Stimulated activated CD4-positive, alpha-beta T cell treated with anti-CD3 and anti-CD28 coated beads, Interleukin-1b, Interleukin-23, amount 100 ng/mL, for 24 hours (primary cell): ENCODE measurements around the gene TAF11L14.

Experiments
- DNase-seq, 4 experiments: peaks; one replicate each; pipeline ENCODE4 v3.0.0-alpha.2; 2020; ENCODE audit warnings: low read depth in 4 of 4, low spot score in 1 of 4

TAF11L14 gene

DNA sequence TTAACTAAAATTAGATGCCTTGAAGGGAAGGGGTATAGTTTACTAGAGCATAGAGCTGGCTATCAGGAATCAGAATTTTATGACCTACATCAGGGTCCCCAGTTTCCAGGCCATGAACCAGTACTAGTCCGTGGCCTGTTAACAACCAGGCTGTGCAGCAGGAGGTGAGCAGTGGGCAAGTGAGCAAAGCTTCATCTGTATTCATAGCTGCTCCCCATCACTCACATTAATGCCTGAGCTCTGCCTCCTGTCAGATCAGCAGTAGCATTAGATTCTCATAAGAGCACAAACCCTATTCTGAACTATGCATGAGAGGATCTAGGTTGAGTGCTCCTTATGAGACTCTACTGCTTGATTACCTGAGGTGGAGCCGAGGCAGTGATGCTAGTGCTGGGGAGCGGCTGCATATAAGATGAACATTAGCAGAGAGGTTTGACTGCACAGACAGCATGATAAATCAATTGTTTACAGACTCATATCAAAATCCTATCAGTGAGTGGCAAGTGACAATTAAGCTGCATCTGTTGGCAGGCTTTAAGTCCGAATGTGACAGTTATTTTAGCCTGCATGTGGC lies 44.6 kb downstream of the TAF11L14 start:
- DNase-seq: no peak

DNA sequence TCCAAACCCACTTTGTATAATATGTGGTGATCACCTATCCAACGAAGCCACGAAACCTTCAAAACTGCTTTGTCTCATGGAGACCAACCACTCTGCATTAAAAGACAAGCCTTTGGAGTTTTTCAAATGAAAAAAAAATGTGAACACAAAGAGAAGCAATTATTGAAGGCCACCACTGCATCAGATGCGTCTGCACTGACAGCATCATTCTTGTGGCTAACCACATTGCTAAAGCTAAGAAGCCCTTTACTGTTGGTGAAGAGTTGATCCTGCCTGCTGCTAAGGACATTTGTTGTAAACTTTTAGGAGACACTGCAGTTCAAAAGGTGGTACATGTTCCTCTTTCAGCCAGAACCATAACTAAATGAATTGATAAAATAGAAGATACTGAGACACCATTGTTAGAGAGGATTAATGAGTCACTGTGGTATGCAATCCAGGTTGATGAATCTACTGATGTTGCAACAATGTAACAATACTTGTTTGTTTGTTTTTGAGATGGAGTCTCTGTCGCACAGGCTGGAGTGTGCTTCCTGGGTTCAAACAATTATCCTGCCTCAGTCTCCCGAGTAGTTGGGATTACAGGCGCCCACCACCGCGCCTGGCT lies 45.4 kb downstream of the TAF11L14 start:
- no peak for DNase-seq

DNA sequence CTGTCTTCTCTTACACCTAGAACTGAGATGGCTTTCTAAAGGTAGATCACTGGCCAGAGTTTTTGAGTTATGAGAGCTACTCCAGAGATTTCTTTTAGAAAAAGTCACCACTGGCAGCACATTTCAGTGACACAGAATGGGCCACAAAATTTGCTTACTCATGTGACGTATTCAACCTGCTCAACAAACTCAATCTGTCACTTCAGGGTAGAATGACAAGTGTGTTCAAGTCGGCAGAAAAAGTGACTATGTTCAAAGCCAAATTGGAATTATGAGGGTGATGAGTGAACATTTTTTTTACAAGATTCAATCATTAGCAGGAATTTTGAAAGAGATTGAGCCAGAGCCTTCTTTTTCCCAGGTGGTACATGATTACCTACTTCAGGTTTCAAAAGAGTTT lies 46.5 kb downstream of the TAF11L14 start:
- DNase-seq: no peak
